ENCODE data around the gene RETREG1. TPM values are rescaled to one million over a fixed set of nuclear protein-coding genes. Genes with fewer than 3 reads are reported as not detected.
A peak's percentile ranks its signal among the peaks of the same experiment; 100 is the strongest.

RETREG1 gene
- total RNA-seq, 1 donor from 2014 or later = 11.6 TPM

DNA sequence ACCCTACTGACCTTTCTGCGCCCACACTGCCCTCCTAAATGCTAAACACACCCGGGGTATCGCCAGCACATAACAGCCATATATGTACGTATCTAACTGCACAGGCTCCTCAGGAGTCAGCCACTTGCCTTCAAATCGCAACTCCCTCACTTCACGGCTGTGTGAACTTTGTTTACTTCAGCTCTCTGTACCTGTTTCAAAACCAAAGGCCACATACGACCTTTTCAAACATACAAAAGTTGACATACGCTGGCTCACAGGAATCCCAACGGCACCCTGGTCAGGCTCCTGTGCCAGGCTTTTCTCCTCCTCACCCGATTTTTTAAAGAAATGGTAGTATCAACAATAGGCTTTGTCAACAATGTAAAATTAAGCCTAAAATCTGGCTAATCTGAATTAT, 112.2 kb downstream of the RETREG1 start:
- Mint-ChIP-seq H3K27me3 (no peaks in the 10 kb centered on the region), H3K27ac (no peak overlapping the region), H3K4me1 (ENCODE audit: unreplicated experiment) (peaks cover 20% of the 10 kb centered on the region), H3K9me3 (no peaks in the 10 kb centered on the region), H3K4me3 (no peak overlapping the region), H3K36me3 (no peaks in the 10 kb centered on the region)
- TF ChIP-seq, protein P1, sequence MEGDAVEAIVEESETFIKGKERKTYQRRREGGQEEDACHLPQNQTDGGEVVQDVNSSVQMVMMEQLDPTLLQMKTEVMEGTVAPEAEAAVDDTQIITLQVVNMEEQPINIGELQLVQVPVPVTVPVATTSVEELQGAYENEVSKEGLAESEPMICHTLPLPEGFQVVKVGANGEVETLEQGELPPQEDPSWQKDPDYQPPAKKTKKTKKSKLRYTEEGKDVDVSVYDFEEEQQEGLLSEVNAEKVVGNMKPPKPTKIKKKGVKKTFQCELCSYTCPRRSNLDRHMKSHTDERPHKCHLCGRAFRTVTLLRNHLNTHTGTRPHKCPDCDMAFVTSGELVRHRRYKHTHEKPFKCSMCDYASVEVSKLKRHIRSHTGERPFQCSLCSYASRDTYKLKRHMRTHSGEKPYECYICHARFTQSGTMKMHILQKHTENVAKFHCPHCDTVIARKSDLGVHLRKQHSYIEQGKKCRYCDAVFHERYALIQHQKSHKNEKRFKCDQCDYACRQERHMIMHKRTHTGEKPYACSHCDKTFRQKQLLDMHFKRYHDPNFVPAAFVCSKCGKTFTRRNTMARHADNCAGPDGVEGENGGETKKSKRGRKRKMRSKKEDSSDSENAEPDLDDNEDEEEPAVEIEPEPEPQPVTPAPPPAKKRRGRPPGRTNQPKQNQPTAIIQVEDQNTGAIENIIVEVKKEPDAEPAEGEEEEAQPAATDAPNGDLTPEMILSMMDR (conservative IDR thresholded peaks at IDR 0.05) = no peak
- no peak for DNase-seq (ENCODE audit: extremely low spot score, unreplicated experiment)

DNA sequence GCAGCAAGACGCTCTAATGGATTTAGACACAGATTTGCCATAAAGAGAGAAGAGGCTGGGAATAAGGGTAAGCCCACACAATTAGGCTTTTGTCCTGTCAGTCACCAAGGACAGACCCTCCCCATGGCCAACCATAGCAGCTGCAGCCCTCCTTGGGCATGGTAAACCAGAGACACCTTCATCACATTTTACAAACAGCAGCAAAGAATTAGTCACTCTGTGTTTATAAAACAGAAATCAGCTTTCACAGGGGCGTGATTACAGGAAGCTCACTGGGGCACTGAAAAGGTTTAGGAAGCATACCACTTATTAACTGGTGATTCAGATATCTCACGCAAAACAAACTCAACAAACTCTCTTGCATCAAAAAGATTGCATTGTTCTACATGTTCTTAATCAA, 113.9 kb downstream of the RETREG1 start:
- H3K36me3 Mint-ChIP-seq = no peaks in the 10 kb centered on the region
- H3K4me1 Mint-ChIP-seq (ENCODE audit: unreplicated experiment) = peaks cover 9% of the 10 kb centered on the region
- H3K9me3 Mint-ChIP-seq = peaks cover 2% of the 10 kb centered on the region
- H3K27ac Mint-ChIP-seq = no peak overlapping the region
- TF ChIP-seq, protein P1 (conservative IDR thresholded peaks at IDR 0.05) = no peak
- DNase-seq (ENCODE audit: extremely low spot score, unreplicated experiment) = no peak
- H3K27me3 Mint-ChIP-seq = no peaks in the 10 kb centered on the region
- no peak overlapping the region for H3K4me3 Mint-ChIP-seq

DNA sequence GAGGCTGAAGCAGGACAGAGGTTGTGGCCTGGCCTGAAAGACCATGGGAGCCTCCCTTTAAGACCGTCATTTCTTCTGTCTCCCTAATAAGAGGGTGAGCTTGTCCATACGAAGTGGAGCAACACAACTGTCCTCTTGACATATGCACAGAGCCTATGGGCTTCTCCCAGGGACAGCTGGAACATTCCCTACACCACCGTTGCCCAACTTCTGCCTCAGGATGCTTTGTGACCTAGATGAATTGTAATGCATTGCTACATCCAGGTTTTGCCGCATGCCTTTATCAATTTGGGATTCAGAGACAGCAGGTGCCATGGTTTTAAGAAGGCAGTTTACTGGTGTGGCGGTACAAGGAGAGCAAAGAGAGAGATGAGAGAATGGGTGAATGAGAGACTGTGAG, 116.8 kb downstream of the RETREG1 start:
- TF ChIP-seq, protein P1 (conservative IDR thresholded peaks at IDR 0.05) = no peak

DNA sequence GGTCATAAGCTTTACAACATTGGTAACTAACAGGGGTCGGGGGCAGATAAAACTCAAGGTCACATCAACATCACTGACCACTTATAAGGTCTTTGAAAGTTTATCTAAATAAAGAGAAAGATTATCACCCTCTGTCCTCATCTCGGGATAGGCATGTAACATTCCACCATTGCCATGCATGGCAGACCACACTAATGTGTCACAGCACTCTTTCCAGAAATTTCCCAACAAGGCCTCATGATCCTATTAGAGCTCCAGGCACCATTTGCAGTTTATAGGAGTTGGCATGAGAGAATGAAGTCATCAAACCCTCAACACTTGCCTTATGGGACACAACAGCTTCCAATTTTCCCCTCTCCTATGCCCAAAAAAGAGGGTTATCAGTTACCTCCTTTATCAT, 119.3 kb downstream of the RETREG1 start:
- Mint-ChIP-seq H3K4me1 (ENCODE audit: unreplicated experiment) (peaks cover 4% of the 10 kb centered on the region), H3K9me3 (peaks cover 11% of the 10 kb centered on the region), H3K27ac (no peak overlapping the region), H3K4me3 (no peak overlapping the region), H3K27me3 (no peaks in the 10 kb centered on the region), H3K36me3 (peaks cover 3% of the 10 kb centered on the region)
- no peak for DNase-seq (ENCODE audit: extremely low spot score, unreplicated experiment)
- TF ChIP-seq, protein P1 (conservative IDR thresholded peaks at IDR 0.05) = no peak

More for the DNA sequence above, 116.8 kb downstream of the RETREG1 start:
- Mint-ChIP-seq H3K36me3 (peaks cover 3% of the 10 kb centered on the region), H3K4me3 (no peak overlapping the region), H3K27ac (no peak overlapping the region), H3K4me1 (ENCODE audit: unreplicated experiment) (peaks cover 9% of the 10 kb centered on the region), H3K9me3 (peaks cover 5% of the 10 kb centered on the region), H3K27me3 (no peaks in the 10 kb centered on the region)
- no peak for DNase-seq (ENCODE audit: extremely low spot score, unreplicated experiment)

DNA sequence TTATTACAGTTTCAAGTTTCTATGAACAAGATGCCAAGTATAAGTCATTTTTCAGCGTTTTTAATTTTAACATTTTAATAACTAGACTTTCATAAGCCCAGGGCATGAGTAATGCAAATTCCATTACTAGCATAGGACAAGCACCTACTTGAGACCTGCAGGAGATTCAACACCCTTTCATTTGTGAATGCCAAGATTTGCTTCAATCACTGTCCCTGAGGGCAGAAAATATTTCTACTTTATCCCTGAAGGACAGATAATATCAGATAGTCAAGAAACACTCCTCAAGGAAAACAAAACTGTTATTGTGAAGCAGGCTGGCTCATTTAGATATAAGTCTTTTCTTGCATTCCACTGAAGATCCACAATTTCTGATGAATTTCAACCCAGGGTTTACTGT, 123.5 kb downstream of the RETREG1 start:
- Mint-ChIP-seq H3K27me3 (no peaks in the 10 kb centered on the region), H3K4me3 (no peak overlapping the region), H3K4me1 (ENCODE audit: unreplicated experiment) (no peaks in the 10 kb centered on the region), H3K9me3 (peaks cover 11% of the 10 kb centered on the region), H3K36me3 (peaks cover 3% of the 10 kb centered on the region), H3K27ac (peak overlapping the region; percentile 13)
- DNase-seq (ENCODE audit: extremely low spot score, unreplicated experiment) = no peak
- TF ChIP-seq, protein P1 (conservative IDR thresholded peaks at IDR 0.05) = no peak
